Measurements from ENCODE around the gene FTSJ3. TPM values are rescaled to one million over a fixed set of nuclear protein-coding genes. Genes with fewer than 3 reads are reported as not detected.
A peak's percentile ranks its signal among the peaks of the same experiment; 100 is the strongest.

The FTSJ3 gene
- total and polyA plus RNA-seq, 2 of the 13 experiments (the other 11 are each of a cell fraction or from before 2014, with no cell fraction given): 26.0 to 64.2 TPM

DNA sequence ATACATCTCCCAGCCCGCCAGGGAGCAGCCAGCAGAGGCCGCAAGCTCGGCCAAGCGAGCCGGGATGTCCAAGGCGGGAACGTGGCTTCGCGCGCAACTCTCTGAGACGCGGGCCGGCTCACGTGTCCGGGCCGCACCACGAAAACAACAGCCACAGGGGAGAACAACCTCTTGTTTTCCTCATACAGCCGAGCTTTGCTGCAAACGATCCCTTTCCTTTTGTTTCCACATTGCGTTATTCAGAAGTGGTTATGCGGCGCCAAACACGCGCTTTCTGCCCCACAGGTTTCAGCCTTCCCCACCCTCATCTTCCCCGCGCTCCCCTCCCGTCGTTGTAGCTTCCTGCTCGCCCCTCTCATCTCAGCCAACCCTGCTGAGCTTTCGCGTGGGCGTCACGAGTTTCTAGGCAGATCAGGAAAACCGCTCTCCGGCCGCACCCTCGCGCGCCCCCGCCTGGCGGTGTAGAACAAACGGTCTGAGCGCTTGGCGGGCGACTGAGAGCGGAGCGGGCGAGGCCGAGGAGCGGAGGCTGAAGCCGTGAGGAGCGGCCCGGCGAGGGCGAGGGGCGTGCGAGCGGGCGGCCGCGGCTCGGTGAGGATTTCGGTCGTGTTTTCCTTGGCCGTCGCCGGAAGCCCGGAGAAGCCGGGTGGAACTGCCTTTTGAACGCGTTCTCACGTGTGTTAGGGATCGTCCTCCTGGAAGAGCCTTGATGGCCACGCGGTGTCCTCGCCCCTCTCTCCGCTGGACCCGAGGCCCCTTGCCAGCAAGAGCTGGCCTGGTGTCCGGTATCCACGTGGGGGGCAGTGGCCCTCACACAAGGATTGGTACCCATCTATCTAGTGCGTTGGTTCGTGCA lies 21.6 kb upstream of the FTSJ3 start (continued):
- TF ChIP-seq, protein P1, sequence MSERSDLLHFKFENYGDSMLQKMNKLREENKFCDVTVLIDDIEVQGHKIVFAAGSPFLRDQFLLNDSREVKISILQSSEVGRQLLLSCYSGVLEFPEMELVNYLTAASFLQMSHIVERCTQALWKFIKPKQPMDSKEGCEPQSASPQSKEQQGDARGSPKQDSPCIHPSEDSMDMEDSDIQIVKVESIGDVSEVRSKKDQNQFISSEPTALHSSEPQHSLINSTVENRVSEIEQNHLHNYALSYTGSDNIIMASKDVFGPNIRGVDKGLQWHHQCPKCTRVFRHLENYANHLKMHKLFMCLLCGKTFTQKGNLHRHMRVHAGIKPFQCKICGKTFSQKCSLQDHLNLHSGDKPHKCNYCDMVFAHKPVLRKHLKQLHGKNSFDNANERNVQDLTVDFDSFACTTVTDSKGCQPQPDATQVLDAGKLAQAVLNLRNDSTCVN (CRISPR knock-in tag; IDR thresholded peaks at IDR 0.05; ENCODE audit: borderline replicate concordance): no peak
- TF ChIP-seq ZNF160 (CRISPR knock-in tag; IDR thresholded peaks at IDR 0.05) (no peak), SP4 (CRISPR knock-in tag; IDR thresholded peaks at IDR 0.05) (0 out of 2 replicates have a peak, but pooled peaks have one; percentile 30), TP53 (CRISPR knock-in tag; conservative IDR thresholded peaks at IDR 0.05) (no peak), ZNF326 (CRISPR knock-in tag; IDR thresholded peaks at IDR 0.05; ENCODE audit: borderline replicate concordance) (no peak), ZNF772 (CRISPR knock-in tag; IDR thresholded peaks at IDR 0.05) (no peak), HOXA3 (CRISPR knock-in tag; IDR thresholded peaks at IDR 0.05) (peak; percentile 56), ATF7 (IDR thresholded peaks at IDR 0.05) (peak; percentile 66), ATF7 (CRISPR knock-in tag; IDR thresholded peaks at IDR 0.05) (no peak), SP140L (CRISPR knock-in tag; IDR thresholded peaks at IDR 0.05; ENCODE audit: borderline replicate concordance) (no peak), THAP11 (CRISPR knock-in tag; IDR thresholded peaks at IDR 0.05) (0 out of 2 replicates have a peak, but pooled peaks have one; percentile 22), ZNF550 (CRISPR knock-in tag; IDR thresholded peaks at IDR 0.05; ENCODE audit: borderline replicate concordance) (no peak)
- TF ChIP-seq, protein P2, sequence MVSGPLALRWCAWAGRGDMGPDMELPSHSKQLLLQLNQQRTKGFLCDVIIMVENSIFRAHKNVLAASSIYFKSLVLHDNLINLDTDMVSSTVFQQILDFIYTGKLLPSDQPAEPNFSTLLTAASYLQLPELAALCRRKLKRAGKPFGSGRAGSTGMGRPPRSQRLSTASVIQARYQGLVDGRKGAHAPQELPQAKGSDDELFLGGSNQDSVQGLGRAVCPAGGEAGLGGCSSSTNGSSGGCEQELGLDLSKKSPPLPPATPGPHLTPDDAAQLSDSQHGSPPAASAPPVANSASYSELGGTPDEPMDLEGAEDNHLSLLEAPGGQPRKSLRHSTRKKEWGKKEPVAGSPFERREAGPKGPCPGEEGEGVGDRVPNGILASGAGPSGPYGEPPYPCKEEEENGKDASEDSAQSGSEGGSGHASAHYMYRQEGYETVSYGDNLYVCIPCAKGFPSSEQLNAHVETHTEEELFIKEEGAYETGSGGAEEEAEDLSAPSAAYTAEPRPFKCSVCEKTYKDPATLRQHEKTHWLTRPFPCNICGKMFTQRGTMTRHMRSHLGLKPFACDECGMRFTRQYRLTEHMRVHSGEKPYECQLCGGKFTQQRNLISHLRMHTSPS (CRISPR knock-in tag; IDR thresholded peaks at IDR 0.05; ENCODE audit: low read depth): no peak
- TF ChIP-seq, protein P3, sequence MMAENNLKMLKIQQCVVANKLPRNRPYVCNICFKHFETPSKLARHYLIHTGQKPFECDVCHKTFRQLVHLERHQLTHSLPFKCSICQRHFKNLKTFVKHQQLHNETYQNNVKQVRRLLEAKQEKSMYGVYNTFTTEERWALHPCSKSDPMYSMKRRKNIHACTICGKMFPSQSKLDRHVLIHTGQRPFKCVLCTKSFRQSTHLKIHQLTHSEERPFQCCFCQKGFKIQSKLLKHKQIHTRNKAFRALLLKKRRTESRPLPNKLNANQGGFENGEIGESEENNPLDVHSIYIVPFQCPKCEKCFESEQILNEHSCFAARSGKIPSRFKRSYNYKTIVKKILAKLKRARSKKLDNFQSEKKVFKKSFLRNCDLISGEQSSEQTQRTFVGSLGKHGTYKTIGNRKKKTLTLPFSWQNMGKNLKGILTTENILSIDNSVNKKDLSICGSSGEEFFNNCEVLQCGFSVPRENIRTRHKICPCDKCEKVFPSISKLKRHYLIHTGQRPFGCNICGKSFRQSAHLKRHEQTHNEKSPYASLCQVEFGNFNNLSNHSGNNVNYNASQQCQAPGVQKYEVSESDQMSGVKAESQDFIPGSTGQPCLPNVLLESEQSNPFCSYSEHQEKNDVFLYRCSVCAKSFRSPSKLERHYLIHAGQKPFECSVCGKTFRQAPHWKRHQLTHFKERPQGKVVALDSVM (CRISPR knock-in tag; IDR thresholded peaks at IDR 0.05): peak; percentile 46; the same call in 1 of the 2 replicates
- TF ChIP-seq, protein P4, sequence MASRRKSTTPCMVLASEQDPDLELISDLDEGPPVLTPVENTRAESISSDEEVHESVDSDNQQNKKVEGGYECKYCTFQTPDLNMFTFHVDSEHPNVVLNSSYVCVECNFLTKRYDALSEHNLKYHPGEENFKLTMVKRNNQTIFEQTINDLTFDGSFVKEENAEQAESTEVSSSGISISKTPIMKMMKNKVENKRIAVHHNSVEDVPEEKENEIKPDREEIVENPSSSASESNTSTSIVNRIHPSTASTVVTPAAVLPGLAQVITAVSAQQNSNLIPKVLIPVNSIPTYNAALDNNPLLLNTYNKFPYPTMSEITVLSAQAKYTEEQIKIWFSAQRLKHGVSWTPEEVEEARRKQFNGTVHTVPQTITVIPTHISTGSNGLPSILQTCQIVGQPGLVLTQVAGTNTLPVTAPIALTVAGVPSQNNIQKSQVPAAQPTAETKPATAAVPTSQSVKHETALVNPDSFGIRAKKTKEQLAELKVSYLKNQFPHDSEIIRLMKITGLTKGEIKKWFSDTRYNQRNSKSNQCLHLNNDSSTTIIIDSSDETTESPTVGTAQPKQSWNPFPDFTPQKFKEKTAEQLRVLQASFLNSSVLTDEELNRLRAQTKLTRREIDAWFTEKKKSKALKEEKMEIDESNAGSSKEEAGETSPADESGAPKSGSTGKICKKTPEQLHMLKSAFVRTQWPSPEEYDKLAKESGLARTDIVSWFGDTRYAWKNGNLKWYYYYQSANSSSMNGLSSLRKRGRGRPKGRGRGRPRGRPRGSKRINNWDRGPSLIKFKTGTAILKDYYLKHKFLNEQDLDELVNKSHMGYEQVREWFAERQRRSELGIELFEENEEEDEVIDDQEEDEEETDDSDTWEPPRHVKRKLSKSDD (CRISPR knock-in tag; IDR thresholded peaks at IDR 0.05; ENCODE audit: low read depth): peak; percentile 83
- TF ChIP-seq, protein P5, sequence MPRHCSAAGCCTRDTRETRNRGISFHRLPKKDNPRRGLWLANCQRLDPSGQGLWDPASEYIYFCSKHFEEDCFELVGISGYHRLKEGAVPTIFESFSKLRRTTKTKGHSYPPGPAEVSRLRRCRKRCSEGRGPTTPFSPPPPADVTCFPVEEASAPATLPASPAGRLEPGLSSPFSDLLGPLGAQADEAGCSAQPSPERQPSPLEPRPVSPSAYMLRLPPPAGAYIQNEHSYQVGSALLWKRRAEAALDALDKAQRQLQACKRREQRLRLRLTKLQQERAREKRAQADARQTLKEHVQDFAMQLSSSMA (CRISPR knock-in tag; IDR thresholded peaks at IDR 0.05): no peak
- TF ChIP-seq, protein P6, sequence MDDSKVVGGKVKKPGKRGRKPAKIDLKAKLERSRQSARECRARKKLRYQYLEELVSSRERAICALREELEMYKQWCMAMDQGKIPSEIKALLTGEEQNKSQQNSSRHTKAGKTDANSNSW (CRISPR knock-in tag; IDR thresholded peaks at IDR 0.05; ENCODE audit: borderline replicate concordance): no peak

All from HepG2 (cell line).